Stimulated activated memory B cell treated with anti-CD40 and anti-IgM and Interleukin-4, amounts not matched to agents 10 μg/mL and 1 μg/mL and 100 μg/mL, for 72 hours (primary cell): ENCODE data around the gene ETNK2.
A peak's percentile ranks its signal among the peaks of the same experiment; 100 is the strongest.
"Not testable (repeated sequence)": the region's sequence is repeated elsewhere in the genome, so short reads cannot be mapped to it uniquely, and the experiment has no call there.

Source experiments
- ATAC-seq: fragments of 150-1000 bp; cut with Tn5 transposase; 2 replicates; pipeline ENCODE4 v1.10.0; 2021
- H3K27ac Mint-ChIP-seq: one replicate; pipeline ENCODE4 v1.8.0; 2022; ENCODE audit warnings: mild to moderate bottlenecking, mixed read lengths
- H3K27me3 Mint-ChIP-seq: one replicate; pipeline ENCODE4 v1.8.0; 2022; ENCODE audit warnings: mixed read lengths
- H3K36me3 Mint-ChIP-seq: one replicate; pipeline ENCODE4 v1.8.0; 2022; ENCODE audit warnings: mixed read lengths
- H3K4me1 Mint-ChIP-seq: one replicate; pipeline ENCODE4 v1.8.0; 2022; ENCODE audit warnings: mixed read lengths
- H3K4me3 Mint-ChIP-seq: one replicate; pipeline ENCODE4 v1.8.0; 2022; ENCODE audit warnings: mild to moderate bottlenecking, moderate library complexity, mixed read lengths
- H3K9me3 Mint-ChIP-seq: one replicate; pipeline ENCODE4 v1.8.0; 2022; ENCODE audit warnings: mixed read lengths

Gene ETNK2

DNA sequence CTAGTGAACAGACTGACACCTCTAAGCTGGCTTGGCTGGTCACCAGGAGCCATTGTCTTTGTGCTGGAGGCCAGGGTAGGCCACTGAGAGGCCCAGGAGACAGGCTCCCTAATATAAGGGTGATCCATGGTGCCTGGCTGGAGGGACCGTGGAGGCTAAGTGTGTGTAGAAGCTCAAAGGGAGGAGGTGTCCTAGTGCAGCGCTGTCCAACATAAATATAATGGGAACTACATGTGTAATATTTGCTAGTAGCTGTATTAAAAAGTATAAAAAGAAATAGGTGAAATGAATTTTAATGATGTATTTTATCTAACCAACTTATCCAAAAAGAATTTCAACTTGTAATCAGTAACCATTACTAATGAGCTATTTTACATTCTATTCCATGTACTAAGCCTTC lies 44.0 kb downstream of the ETNK2 start:
- peaks cover 24% of the 10 kb centered on the region for H3K4me1 Mint-ChIP-seq
- no peaks in the 10 kb centered on the region for H3K9me3 Mint-ChIP-seq
- ATAC-seq, result no peak
- H3K27me3 Mint-ChIP-seq, result no peaks in the 10 kb centered on the region
- H3K4me3 Mint-ChIP-seq, result no peak overlapping the region
- H3K36me3 Mint-ChIP-seq, result no peaks in the 10 kb centered on the region
- no peak overlapping the region for H3K27ac Mint-ChIP-seq

DNA sequence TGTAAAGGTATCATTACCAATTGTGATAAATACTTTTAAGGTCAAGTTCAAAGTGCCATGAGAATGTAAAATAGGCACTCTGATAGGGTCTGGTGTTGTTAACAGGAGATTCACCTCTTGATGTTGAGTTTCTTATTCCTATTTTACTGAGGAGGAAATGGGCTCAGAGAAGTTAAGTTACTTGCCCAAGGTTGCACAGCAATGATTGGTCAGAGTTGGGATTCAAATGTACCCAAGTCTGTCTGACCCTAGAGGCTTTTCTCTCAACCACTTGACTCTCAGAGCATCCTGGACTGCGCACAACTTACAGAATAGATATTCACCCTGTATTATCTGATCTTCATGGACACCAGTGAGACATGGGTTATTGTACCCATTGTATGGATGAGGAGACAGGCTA lies 45.0 kb downstream of the ETNK2 start:
- no peak overlapping the region for H3K27ac Mint-ChIP-seq
- no peaks in the 10 kb centered on the region for H3K36me3 Mint-ChIP-seq

GRCh38 chr1:204105131-204105515 lies 46.7 kb downstream of the ETNK2 start:
- H3K4me1 Mint-ChIP-seq, result peaks cover 35% of the 10 kb centered on the region

More for the DNA sequence above, 45.0 kb downstream of the ETNK2 start:
- H3K27me3 Mint-ChIP-seq, result no peaks in the 10 kb centered on the region
- no peak for ATAC-seq
- H3K4me3 Mint-ChIP-seq, result no peak overlapping the region
- no peaks in the 10 kb centered on the region for H3K9me3 Mint-ChIP-seq
- peaks cover 35% of the 10 kb centered on the region for H3K4me1 Mint-ChIP-seq

GRCh38 chr1:204104331-204105130 lies 47.3 kb downstream of the ETNK2 start:
- Mint-ChIP-seq H3K4me1 (peaks cover 35% of the 10 kb centered on the region), H3K27me3 (peaks cover 9% of the 10 kb centered on the region), H3K27ac (peak overlapping the region; percentile 70), H3K9me3 (no peaks in the 10 kb centered on the region), H3K4me3 (peak overlapping the region; percentile 1), H3K36me3 (no peaks in the 10 kb centered on the region)
- ATAC-seq, result peak; percentile 83

More at GRCh38 chr1:204105131-204105515, 46.7 kb downstream of the ETNK2 start:
- Mint-ChIP-seq H3K4me3 (peak overlapping the region; percentile 1), H3K36me3 (no peaks in the 10 kb centered on the region), H3K9me3 (no peaks in the 10 kb centered on the region), H3K27me3 (peaks cover 5% of the 10 kb centered on the region), H3K27ac (peak overlapping the region; percentile 70)
- no peak for ATAC-seq

- Mint-ChIP-seq H3K27ac (peak overlapping the region; percentile 70), H3K27me3 (peaks cover 9% of the 10 kb centered on the region), H3K4me1 (peaks cover 35% of the 10 kb centered on the region), H3K4me3 (no peak overlapping the region), H3K9me3 (no peaks in the 10 kb centered on the region), H3K36me3 (no peaks in the 10 kb centered on the region)
- no peak for ATAC-seq
These were observed 48.5 kb downstream of the ETNK2 start for GRCh38 chr1:204103431-204103741.

DNA sequence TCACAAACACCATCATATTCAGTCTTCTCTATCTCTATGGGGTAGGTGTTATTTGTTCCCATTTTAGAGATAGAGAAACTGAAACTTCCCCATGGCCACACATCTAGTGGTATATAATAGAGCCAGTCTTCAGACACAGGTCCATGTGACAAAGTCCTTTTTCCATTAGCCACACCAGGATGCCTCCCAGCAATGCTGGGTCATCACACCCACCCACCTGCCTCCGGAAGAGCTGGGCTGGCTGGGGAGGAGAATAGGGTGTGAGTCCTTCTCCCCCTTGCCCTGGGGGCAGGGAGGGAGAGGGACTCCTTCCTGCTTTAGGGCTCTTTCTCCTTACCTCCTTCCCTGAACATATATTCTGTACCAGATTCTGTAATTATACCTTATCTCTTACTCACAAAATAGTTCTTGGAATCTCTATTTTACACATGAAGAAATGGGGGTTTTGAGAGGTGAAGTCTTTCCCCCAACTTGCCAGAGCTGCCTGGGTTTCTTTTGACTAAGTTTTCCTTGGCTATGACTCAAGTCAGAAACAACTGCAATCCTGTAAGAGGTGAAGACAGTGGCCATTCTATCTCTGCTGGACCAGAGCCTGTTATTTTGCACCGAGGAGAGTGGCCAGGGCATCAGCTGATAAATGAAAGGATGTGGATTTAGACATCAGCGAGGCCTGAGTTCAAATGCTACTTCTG lies 49.0 kb downstream of the ETNK2 start:
- no peak for ATAC-seq
- Mint-ChIP-seq H3K27me3 (peaks cover 9% of the 10 kb centered on the region), H3K36me3 (no peaks in the 10 kb centered on the region), H3K9me3 (no peaks in the 10 kb centered on the region), H3K27ac (peak overlapping the region; percentile 57), H3K4me1 (peaks cover 35% of the 10 kb centered on the region), H3K4me3 (no peak overlapping the region)

GRCh38 chr1:204102029-204102611 lies 49.7 kb downstream of the ETNK2 start:
- H3K36me3 Mint-ChIP-seq, result no peaks in the 10 kb centered on the region
- ATAC-seq, result no peak
- H3K4me1 Mint-ChIP-seq, result peaks cover 35% of the 10 kb centered on the region
- peak overlapping the region; percentile 47 for H3K4me3 Mint-ChIP-seq
- H3K9me3 Mint-ChIP-seq, result no peaks in the 10 kb centered on the region
- peak overlapping the region; percentile 57 for H3K27ac Mint-ChIP-seq
- peaks cover 9% of the 10 kb centered on the region for H3K27me3 Mint-ChIP-seq

GRCh38 chr1:204099754-204100153 lies 52.1 kb downstream of the ETNK2 start:
- peaks cover 30% of the 10 kb centered on the region for H3K4me1 Mint-ChIP-seq
- H3K27ac Mint-ChIP-seq, H3K4me3 Mint-ChIP-seq, H3K9me3 Mint-ChIP-seq, H3K27me3 Mint-ChIP-seq, ATAC-seq, H3K36me3 Mint-ChIP-seq: not testable (repeated sequence)

DNA sequence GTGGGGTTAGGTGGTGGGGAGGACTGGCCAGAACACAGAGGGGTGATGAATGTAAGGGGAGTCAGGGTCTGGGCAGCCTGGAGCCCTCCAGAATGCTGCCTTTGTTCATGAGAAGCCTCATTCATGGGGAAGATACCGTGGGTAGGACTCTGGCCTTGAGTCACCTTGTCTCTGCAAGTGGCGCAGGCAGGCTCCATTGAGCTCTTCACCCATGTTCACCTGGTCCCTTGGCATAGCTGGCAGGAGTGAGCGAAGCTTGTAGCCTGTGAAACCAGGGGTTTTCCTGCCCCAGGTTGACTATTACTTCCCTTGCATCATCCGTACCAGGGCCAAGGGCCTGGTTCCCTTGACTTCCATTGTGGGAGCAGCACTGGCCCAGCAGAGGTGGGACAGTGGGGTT lies 53.2 kb downstream of the ETNK2 start:
- Mint-ChIP-seq H3K27me3 (peaks cover 9% of the 10 kb centered on the region), H3K4me1 (peaks cover 19% of the 10 kb centered on the region)

DNA sequence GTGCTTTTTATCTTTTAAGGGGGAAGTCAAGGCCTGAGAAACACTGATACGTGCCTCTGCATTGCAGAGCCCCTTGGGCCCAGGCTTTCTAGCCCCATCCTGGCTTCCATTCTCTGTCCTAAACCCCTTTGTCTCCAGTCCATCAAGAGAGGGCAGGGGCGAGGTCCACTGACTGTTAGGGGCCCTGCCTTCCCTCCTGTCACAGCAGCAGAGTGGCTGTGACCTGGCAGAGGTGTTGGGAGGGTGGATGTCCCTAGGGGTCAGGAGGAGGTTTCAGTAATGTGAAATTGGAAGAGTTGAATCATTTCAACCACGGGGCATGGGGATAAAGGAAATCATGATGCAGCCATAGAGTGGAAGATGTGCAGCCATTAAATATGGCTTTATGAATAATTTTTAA lies 54.9 kb downstream of the ETNK2 start:
- Mint-ChIP-seq H3K27me3 (peaks cover 19% of the 10 kb centered on the region), H3K27ac (no peak overlapping the region), H3K4me1 (peaks cover 1% of the 10 kb centered on the region), H3K4me3 (no peak overlapping the region), H3K36me3 (no peaks in the 10 kb centered on the region), H3K9me3 (no peaks in the 10 kb centered on the region)
- no peak for ATAC-seq

More for the DNA sequence above, 53.2 kb downstream of the ETNK2 start:
- no peak overlapping the region for H3K4me3 Mint-ChIP-seq
- no peaks in the 10 kb centered on the region for H3K9me3 Mint-ChIP-seq
- H3K27ac Mint-ChIP-seq, result no peak overlapping the region
- no peak for ATAC-seq
- no peaks in the 10 kb centered on the region for H3K36me3 Mint-ChIP-seq

DNA sequence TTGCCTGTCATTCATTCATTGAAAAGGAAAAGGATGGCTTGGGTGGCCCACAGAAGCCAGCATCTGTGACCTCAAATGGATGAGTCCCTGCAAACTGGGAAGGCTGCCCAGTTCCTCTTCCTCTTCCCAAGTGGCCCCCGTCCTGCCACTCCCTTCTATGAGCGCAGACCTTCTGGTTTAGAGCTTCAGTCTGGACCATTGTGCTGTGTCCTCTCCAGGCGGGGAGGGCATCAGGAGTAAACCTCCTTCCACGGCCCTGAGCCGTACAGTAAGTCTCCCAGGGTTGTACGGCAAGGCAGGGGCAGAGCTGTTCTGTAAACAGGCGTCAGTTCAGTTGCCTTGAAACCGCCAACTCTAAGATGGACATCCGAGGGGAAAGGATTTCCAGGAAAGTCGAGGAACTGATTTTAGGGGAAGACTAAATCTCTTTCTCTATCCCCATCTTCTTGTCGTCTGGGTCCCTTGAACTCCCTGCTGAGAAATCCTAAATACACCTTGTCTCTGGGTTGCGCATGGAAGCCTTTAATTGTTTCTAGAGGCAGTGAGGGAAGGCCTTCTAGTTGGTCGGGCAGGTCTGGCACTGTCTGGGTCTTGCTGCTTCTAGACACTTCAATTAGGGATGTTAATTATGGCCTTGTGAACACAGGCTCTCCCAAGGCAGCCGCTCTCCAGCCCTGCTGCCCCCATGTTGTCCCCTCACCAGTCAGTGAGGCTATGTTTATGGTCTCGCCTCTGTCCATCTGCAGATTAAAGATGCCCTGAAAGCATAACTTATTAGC lies 56.8 kb downstream of the ETNK2 start:
- Mint-ChIP-seq H3K4me3 (no peak overlapping the region), H3K27ac (no peak overlapping the region), H3K36me3 (no peaks in the 10 kb centered on the region), H3K4me1 (no peaks in the 10 kb centered on the region), H3K27me3 (peaks cover 19% of the 10 kb centered on the region), H3K9me3 (no peaks in the 10 kb centered on the region)
- no peak for ATAC-seq

GRCh38 chr1:204094313-204094729 lies 57.5 kb downstream of the ETNK2 start:
- ATAC-seq, result no peak
- H3K27ac Mint-ChIP-seq, result no peak overlapping the region
- no peak overlapping the region for H3K4me3 Mint-ChIP-seq
- H3K9me3 Mint-ChIP-seq, result no peaks in the 10 kb centered on the region
- peaks cover 16% of the 10 kb centered on the region for H3K27me3 Mint-ChIP-seq
- no peaks in the 10 kb centered on the region for H3K4me1 Mint-ChIP-seq
- no peaks in the 10 kb centered on the region for H3K36me3 Mint-ChIP-seq

DNA sequence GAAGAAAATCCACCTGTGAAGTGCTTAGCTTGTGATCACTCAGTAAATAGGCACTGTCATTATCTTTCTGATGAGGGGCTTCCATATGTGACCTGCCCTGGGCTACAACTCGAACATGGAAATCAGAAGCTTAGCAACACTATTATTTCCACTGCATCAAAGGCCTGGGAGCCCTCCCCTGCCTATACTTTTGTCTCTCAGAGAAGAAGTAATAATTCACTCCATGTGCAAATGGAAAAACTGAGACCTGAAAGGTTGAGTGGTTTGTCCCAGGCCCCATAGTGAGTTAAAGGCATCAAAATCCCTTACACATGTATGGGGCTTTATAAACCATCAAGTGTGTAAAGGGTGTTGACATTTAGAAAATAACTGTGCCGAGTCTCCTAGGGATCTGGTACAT lies 58.1 kb downstream of the ETNK2 start:
- H3K27me3 Mint-ChIP-seq, result peaks cover 16% of the 10 kb centered on the region
- no peaks in the 10 kb centered on the region for H3K9me3 Mint-ChIP-seq
- no peak overlapping the region for H3K4me3 Mint-ChIP-seq
- H3K4me1 Mint-ChIP-seq, result no peaks in the 10 kb centered on the region
- ATAC-seq, result no peak
- no peak overlapping the region for H3K27ac Mint-ChIP-seq
- H3K36me3 Mint-ChIP-seq, result no peaks in the 10 kb centered on the region

DNA sequence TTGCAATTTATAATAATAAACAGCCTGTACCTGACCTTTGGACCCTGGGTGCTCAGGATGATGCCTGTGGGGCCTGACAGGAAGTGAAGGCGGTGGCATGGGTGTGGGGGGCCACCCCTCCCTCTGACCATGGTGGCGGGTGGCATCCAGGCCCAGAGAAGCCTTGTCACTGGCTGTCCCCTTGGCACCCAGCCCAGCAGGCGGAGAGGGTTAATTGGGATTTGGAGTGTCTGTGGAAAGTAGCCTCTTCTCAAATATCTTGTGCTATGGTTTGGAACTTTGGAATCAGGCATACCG lies 58.5 kb downstream of the ETNK2 start:
- Mint-ChIP-seq H3K4me3 (no peak overlapping the region), H3K27me3 (peaks cover 16% of the 10 kb centered on the region), H3K4me1 (no peaks in the 10 kb centered on the region), H3K27ac (no peak overlapping the region), H3K9me3 (no peaks in the 10 kb centered on the region), H3K36me3 (no peaks in the 10 kb centered on the region)
- no peak for ATAC-seq

GRCh38 chr1:204092632-204093420 lies 59.0 kb downstream of the ETNK2 start:
- ATAC-seq, result no peak
- Mint-ChIP-seq H3K27ac (no peak overlapping the region), H3K4me1 (no peaks in the 10 kb centered on the region), H3K4me3 (no peak overlapping the region), H3K27me3 (peaks cover 16% of the 10 kb centered on the region), H3K36me3 (no peaks in the 10 kb centered on the region), H3K9me3 (no peaks in the 10 kb centered on the region)
